OCI-LY1 (cell line): ENCODE measurements around the gene GLS.

ENCODE experiments used
- EZH2 ChIP-seq: fragments of 200-600 bp; sonication (generic), shearing (Covaris generic); IDR thresholded peaks from 2 replicates; pipeline ENCODE4 v1.8.0; 2017; ENCODE audit warnings: borderline replicate concordance, mixed run types, mild to moderate bottlenecking, antibody characterized with exemption, low read length, moderate library complexity, mixed read lengths
- TF ChIP-seq, protein P1 (sequence below): fragments of 200-600 bp; sonication (generic), shearing (Covaris generic); IDR thresholded peaks from 2 replicates; pipeline ENCODE4 v1.5.1; 2017; ENCODE audit warnings: mild to moderate bottlenecking, antibody characterized with exemption, low read length, moderate library complexity, mixed read lengths

DNA sequence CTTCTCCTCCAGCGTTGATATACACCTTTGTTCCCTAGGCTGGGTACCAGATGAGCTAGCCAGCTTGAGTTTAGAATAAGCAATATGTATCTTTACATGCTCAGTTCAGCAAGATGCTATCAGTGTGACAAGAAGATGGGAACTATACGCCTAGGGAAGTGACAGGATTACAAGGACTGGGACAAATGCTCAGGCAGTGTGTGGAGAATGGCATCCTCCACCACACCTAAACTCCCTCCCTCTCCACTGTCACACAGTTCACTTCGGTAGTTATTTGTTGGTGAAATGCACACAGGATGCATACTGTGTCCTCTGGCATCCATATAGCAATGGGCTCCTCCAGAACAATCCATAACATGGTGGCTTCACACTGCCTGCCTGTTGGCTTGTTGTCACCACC is 125.7 kb downstream of the GLS start:
- no peak for TF ChIP-seq EZH2
- TF ChIP-seq, protein P1, sequence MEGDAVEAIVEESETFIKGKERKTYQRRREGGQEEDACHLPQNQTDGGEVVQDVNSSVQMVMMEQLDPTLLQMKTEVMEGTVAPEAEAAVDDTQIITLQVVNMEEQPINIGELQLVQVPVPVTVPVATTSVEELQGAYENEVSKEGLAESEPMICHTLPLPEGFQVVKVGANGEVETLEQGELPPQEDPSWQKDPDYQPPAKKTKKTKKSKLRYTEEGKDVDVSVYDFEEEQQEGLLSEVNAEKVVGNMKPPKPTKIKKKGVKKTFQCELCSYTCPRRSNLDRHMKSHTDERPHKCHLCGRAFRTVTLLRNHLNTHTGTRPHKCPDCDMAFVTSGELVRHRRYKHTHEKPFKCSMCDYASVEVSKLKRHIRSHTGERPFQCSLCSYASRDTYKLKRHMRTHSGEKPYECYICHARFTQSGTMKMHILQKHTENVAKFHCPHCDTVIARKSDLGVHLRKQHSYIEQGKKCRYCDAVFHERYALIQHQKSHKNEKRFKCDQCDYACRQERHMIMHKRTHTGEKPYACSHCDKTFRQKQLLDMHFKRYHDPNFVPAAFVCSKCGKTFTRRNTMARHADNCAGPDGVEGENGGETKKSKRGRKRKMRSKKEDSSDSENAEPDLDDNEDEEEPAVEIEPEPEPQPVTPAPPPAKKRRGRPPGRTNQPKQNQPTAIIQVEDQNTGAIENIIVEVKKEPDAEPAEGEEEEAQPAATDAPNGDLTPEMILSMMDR, result no peak
